ENCODE measurements around the gene MT1F.
"Not testable (repeated sequence)": the region's sequence is repeated elsewhere in the genome, so short reads cannot be mapped to it uniquely, and the experiment has no call there.

MT1F gene

GRCh38 chr16:56667581-56668571, 10.1 kb downstream of the MT1F start, which contains the start of gene MT1G:
Gene MT1G, minus strand, starts transcription at chr16:56668065. Its CDS starts 72 bp downstream, at chr16:56667993.
- Histone ChIP-seq H3K9ac (ENCODE audit: low read depth, low read length) (peak within 1 kb of the TSS; percentile 47), H3K36me3 (ENCODE audit: insufficient read depth, low read length) (no peaks in the 10 kb centered on the region)

GRCh38 chr16:56669005-56669839, 11.5 kb downstream of the MT1F start, which contains the start of gene MT1H:
Gene MT1H, plus strand, starts transcription at chr16:56669814. Its CDS starts 71 bp downstream, at chr16:56669885.
- Histone ChIP-seq H3K9me3 (ENCODE audit: control insufficient read depth, insufficient read depth, low read length) (no peaks in the 10 kb centered on the region), H3K36me3 (ENCODE audit: insufficient read depth, low read length) (no peaks in the 10 kb centered on the region), H3K4me1 (ENCODE audit: insufficient read depth, low read length) (peaks cover 10% of the 10 kb centered on the region), H3K9ac (ENCODE audit: low read depth, low read length) (peak within 1 kb of the TSS; percentile 41)

More at GRCh38 chr16:56667581-56668571, 10.1 kb downstream of the MT1F start, which contains the start of gene MT1G:
- no peaks in the 10 kb centered on the region for H3K9me3 ChIP-seq (ENCODE audit: control insufficient read depth, insufficient read depth, low read length)
- peaks cover 8% of the 10 kb centered on the region for H3K4me1 ChIP-seq (ENCODE audit: insufficient read depth, low read length)

DNA sequence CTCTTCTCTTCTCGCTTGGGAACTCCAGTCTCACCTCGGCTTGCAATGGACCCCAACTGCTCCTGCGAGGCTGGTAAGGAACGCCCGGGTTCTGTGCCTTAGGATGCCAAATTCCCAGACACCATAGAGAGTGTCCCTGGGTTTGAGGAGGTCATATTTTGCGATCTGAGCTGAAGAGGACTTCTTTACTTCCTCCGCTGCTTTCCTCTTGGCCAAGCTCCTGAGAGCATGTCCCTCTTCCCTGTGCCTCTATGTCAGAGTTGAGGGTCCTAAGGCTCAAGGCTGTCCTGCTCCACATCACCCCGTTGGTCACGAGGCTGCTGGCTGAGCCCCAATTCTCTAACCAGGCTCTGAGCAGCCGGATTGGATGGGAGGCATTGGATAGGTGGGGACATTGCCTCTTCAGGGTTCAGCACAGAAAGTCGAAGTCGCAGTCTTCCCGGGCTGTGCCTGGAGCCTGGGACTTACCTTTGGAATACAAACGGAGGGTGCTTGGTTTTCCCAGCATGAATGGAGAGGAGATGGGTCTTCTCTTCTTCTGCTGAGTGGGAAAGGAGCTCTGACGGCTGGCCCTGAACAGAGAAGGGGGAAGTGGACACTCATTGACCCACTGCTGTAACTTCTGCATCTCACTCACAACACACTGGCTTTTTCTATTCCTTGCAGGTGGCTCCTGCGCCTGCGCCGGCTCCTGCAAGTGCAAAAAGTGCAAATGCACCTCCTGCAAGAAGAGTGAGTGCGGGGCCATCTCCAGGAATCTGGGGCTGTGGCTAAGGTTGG, 12.3 kb downstream of the MT1F start:
- Histone ChIP-seq H3K4me1 (ENCODE audit: insufficient read depth, low read length) (peaks cover 12% of the 10 kb centered on the region), H3K9ac (ENCODE audit: low read depth, low read length) (peak overlapping the region; percentile 41), H3K9me3 (ENCODE audit: control insufficient read depth, insufficient read depth, low read length) (no peaks in the 10 kb centered on the region), H3K36me3 (ENCODE audit: insufficient read depth, low read length) (no peaks in the 10 kb centered on the region)

GRCh38 chr16:56670620-56670934, 12.8 kb downstream of the MT1F start:
- H3K9me3 ChIP-seq (ENCODE audit: control insufficient read depth, insufficient read depth, low read length), result no peaks in the 10 kb centered on the region
- peak overlapping the region; percentile 41; the same call in 1 of the 2 replicates for H3K9ac ChIP-seq (ENCODE audit: low read depth, low read length)
- H3K36me3 ChIP-seq (ENCODE audit: insufficient read depth, low read length), result no peaks in the 10 kb centered on the region
- peaks cover 12% of the 10 kb centered on the region for H3K4me1 ChIP-seq (ENCODE audit: insufficient read depth, low read length)

- peaks cover 12% of the 10 kb centered on the region for H3K4me1 ChIP-seq (ENCODE audit: insufficient read depth, low read length)
- H3K9ac ChIP-seq (ENCODE audit: low read depth, low read length); H3K36me3 ChIP-seq (ENCODE audit: insufficient read depth, low read length); H3K9me3 ChIP-seq (ENCODE audit: control insufficient read depth, insufficient read depth, low read length): not testable (repeated sequence)
Measured at GRCh38 chr16:56671691-56672090, 13.9 kb downstream of the MT1F start.

- not testable (repeated sequence) for H3K9me3 ChIP-seq (ENCODE audit: control insufficient read depth, insufficient read depth, low read length); H3K36me3 ChIP-seq (ENCODE audit: insufficient read depth, low read length); H3K9ac ChIP-seq (ENCODE audit: low read depth, low read length)
- peaks cover 14% of the 10 kb centered on the region for H3K4me1 ChIP-seq (ENCODE audit: insufficient read depth, low read length)
Measured at GRCh38 chr16:56672171-56672570, 14.4 kb downstream of the MT1F start.

GRCh38 chr16:56672761-56673536, 15.2 kb downstream of the MT1F start:
- H3K9ac ChIP-seq (ENCODE audit: low read depth, low read length), result no peak overlapping the region
- H3K36me3 ChIP-seq (ENCODE audit: insufficient read depth, low read length), result no peaks in the 10 kb centered on the region
- H3K4me1 ChIP-seq (ENCODE audit: insufficient read depth, low read length), result peaks cover 13% of the 10 kb centered on the region
- H3K9me3 ChIP-seq (ENCODE audit: control insufficient read depth, insufficient read depth, low read length), result no peaks in the 10 kb centered on the region

DNA sequence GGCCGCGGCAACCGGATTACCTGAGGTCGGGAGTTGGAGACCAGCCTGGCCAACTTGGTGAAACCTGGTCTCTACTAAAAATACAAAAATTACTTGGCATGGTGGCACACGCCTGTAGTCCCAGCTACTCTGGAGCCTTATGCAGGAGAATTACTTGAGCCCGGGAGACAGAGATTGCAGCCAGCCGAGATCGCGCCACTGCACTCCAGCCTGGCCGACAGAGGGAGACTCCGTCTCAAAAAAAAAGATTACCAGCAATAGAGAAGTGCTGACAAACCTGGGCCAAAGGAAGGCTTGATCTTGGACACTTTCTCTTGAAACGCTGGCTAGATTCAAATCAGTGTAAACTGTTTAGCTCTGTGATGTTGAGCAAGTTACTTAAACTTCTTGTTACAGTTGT, 16.2 kb downstream of the MT1F start:
- H3K36me3 ChIP-seq (ENCODE audit: insufficient read depth, low read length), result no peaks in the 10 kb centered on the region
- H3K9me3 ChIP-seq (ENCODE audit: control insufficient read depth, insufficient read depth, low read length), result no peaks in the 10 kb centered on the region
- H3K4me1 ChIP-seq (ENCODE audit: insufficient read depth, low read length), result peaks cover 13% of the 10 kb centered on the region
- peak overlapping the region; percentile 4; the same call in 1 of the 2 replicates for H3K9ac ChIP-seq (ENCODE audit: low read depth, low read length)

- H3K9me3 ChIP-seq (ENCODE audit: control insufficient read depth, insufficient read depth, low read length); H3K36me3 ChIP-seq (ENCODE audit: insufficient read depth, low read length): not testable (repeated sequence)
- peak overlapping the region; percentile 4; the same call in 1 of the 2 replicates for H3K9ac ChIP-seq (ENCODE audit: low read depth, low read length)
- peaks cover 13% of the 10 kb centered on the region for H3K4me1 ChIP-seq (ENCODE audit: insufficient read depth, low read length)
Measured at GRCh38 chr16:56674570-56674969, 16.8 kb downstream of the MT1F start.

DNA sequence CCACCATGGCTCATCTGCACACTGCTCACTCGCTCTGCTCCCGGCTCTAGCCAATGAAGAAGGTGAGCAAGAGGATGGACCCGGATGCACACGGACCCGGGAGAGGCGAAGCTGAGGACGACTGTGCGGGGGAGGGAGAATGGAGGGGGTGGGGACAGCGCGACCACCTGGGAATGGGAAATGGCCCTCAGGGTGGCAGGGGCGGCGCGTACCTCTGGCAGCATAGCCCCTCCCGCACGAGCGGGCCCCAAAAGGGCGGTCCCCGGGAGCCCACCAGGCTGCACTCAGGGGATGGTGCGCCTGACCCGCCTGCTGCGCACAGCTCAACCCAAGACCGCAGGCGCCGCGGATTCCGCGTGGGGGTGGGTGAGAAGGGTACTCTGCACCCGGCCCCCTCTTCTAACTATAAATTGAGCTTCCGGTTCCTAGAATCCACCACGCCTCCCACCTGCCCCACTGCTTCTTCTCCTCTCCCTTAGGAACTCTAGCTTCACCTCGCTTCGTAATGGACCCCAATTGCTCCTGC, 18.0 kb downstream of the MT1F start:
- no peaks in the 10 kb centered on the region for H3K36me3 ChIP-seq (ENCODE audit: insufficient read depth, low read length)
- no peaks in the 10 kb centered on the region for H3K9me3 ChIP-seq (ENCODE audit: control insufficient read depth, insufficient read depth, low read length)
- H3K4me1 ChIP-seq (ENCODE audit: insufficient read depth, low read length), result peaks cover 9% of the 10 kb centered on the region
- H3K9ac ChIP-seq (ENCODE audit: low read depth, low read length), result peak overlapping the region; percentile 61

DNA sequence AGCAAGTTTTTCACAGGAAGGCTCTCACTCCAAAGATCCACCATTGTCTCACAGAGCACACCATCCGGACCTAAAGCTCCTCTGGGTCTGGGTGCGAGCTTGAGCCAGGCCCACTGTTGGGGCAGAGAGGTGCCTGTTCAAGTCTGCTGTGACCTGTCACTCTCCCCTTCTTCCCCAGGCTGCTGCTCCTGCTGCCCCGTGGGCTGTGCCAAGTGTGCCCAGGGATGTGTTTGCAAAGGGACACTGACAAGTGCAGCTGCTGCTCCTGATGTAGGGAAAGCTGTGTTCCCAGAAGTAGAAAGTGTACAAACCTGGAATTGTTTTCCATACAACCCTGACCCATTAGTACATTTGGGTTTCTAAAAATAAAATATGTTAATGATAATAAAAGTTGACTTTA, 19.7 kb downstream of the MT1F start:
- Histone ChIP-seq H3K36me3 (ENCODE audit: insufficient read depth, low read length) (no peaks in the 10 kb centered on the region), H3K9me3 (ENCODE audit: control insufficient read depth, insufficient read depth, low read length) (no peaks in the 10 kb centered on the region), H3K4me1 (ENCODE audit: insufficient read depth, low read length) (peaks cover 14% of the 10 kb centered on the region), H3K9ac (ENCODE audit: low read depth, low read length) (no peak overlapping the region)

DNA sequence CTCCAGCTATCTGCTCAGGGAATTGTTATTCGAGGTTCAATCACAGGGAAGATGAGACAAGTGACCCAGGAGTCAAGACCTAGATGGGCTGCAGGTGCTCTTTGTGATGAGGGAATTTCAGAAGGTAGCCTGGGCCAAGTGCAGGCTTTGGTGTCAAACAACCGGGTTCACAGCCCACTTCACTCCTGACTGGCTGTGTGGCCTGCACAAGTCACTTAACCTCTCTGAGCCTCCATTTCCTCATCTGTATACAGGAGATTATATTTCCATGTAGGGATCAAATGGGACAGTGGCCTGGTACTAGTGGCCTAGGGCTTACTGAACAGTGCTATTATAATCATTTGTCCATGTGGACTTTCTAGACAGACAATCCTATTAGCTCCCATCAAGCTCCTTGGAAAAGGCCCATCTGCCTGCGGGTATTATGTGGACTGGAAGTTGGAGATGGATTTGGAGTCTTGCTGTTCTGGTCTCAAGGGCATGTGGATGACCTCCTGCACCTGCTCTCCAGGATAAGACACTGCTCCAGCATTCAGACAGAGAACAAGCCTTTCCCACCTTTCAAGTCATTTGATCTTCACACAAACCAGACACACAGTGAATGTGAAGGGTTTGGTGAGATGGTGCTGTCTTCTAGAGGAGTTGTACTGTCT, 21.4 kb downstream of the MT1F start:
- H3K9me3 ChIP-seq (ENCODE audit: control insufficient read depth, insufficient read depth, low read length), result no peaks in the 10 kb centered on the region
- no peak overlapping the region for H3K9ac ChIP-seq (ENCODE audit: low read depth, low read length)
- peaks cover 19% of the 10 kb centered on the region for H3K4me1 ChIP-seq (ENCODE audit: insufficient read depth, low read length)
- H3K36me3 ChIP-seq (ENCODE audit: insufficient read depth, low read length), result no peaks in the 10 kb centered on the region

DNA sequence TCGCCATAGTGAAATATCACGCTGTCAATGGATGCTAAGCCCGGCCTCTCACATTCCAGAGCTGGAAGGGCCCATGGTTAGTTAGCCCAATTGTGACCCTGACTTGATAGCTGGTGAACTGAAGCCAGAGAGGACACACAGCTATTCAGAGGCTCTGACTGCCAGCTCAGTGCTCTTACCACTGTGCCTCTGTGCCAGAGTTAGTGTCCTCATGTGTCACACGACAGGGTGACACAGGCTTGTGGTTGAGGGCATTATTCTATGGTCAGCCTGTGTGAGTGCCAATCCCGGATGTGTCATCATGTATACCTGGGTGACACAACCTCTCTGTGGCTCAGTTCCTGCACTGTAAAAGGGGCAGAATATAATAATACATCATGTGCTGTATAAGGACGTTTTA, 22.1 kb downstream of the MT1F start:
- no peaks in the 10 kb centered on the region for H3K36me3 ChIP-seq (ENCODE audit: insufficient read depth, low read length)
- no peak overlapping the region for H3K9ac ChIP-seq (ENCODE audit: low read depth, low read length)
- H3K9me3 ChIP-seq (ENCODE audit: control insufficient read depth, insufficient read depth, low read length), result no peaks in the 10 kb centered on the region
- H3K4me1 ChIP-seq (ENCODE audit: insufficient read depth, low read length), result peaks cover 16% of the 10 kb centered on the region

Measured in ES-I3 (cell line).